ENCODE results near the gene TMPRSS3. TPM values are rescaled to one million over a fixed set of nuclear protein-coding genes. Genes with fewer than 3 reads are reported as not detected.

Gene TMPRSS3
- total RNA-seq, 3 donors from 2014 or later, result 9.2 to 27.2 TPM; not detected in 1

DNA sequence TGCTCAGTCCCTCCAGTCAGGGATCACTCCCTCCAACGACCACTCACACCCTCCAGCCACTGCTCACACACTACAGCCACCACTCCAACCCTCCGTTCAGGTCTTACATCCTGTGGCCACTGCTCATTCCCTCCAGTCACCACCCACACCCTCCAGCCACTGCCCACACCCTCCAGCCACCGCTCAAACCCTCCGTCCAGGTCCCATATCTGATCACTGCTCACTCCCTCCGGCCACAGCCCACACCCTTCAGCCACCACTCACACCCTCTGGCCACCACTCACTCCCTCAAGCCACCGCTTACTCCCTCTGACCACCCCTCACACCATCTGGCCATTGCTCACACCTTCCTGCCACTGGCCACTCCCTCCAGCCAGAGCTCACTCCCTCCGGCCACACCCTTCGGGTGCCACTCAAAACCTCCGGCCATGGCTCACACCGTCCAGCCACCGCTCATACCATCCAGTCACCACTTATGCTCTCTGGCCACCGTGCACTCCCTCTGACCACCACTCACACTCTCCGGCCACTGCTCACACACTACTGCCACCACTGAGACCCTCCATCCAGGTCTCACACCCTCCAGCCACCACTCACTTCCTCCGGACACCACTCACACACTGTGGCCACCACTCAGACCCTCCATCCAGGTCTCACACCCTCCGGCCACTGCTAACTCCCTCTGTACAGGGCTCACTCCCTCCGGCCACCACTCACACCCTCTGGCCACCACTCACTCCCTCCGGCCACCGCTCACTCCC lies 24.8 kb downstream of the TMPRSS3 start:
- peaks cover 0 to 1% of the 10 kb centered on the region in 2 donors for H3K27me3 ChIP-seq

DNA sequence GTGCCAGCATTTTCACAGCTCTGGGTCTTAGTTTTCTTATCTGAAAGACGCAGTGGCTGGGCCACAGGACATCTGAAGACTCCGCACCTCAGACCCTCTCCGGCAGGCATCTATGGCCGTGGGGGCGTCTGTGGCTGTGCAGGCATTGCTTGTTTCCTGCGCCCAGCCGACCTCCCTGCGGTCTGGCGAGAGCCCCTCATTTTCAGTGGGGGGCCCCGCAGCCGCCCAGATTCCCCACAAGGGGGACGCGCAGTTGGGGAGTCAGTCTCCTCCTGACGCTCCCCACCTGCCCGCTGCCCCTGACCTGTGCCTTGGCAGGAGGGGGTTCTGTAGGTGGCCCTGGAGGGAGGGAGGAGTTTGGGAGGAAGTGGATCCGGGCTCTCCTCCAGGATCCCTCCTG lies 26.0 kb downstream of the TMPRSS3 start:
- no peaks in the 10 kb centered on the region for H3K4me1 ChIP-seq
- DNase-seq (ENCODE audit: low spot score in 2 of 2), result no peak
- no peaks in the 10 kb centered on the region for H3K9me3 ChIP-seq
- peaks cover 0 to 3% of the 10 kb centered on the region in 2 donors for H3K27me3 ChIP-seq
- H3K27ac ChIP-seq, result no peak overlapping the region
- TF ChIP-seq, protein P1, sequence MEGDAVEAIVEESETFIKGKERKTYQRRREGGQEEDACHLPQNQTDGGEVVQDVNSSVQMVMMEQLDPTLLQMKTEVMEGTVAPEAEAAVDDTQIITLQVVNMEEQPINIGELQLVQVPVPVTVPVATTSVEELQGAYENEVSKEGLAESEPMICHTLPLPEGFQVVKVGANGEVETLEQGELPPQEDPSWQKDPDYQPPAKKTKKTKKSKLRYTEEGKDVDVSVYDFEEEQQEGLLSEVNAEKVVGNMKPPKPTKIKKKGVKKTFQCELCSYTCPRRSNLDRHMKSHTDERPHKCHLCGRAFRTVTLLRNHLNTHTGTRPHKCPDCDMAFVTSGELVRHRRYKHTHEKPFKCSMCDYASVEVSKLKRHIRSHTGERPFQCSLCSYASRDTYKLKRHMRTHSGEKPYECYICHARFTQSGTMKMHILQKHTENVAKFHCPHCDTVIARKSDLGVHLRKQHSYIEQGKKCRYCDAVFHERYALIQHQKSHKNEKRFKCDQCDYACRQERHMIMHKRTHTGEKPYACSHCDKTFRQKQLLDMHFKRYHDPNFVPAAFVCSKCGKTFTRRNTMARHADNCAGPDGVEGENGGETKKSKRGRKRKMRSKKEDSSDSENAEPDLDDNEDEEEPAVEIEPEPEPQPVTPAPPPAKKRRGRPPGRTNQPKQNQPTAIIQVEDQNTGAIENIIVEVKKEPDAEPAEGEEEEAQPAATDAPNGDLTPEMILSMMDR (IDR thresholded peaks at IDR 0.05), result no peak
- TF ChIP-seq POLR2A (IDR thresholded peaks at IDR 0.05), result no peak
- no peaks in the 10 kb centered on the region for H3K36me3 ChIP-seq
- intact Hi-C loops (cut with DNase I; ENCODE audit: low total_unique reads), result no loop called here
- H3K4me3 ChIP-seq, result no peak overlapping the region

More for the DNA sequence above, 24.8 kb downstream of the TMPRSS3 start:
- no peaks in the 10 kb centered on the region for H3K9me3 ChIP-seq
- no peaks in the 10 kb centered on the region for H3K36me3 ChIP-seq
- no peak for DNase-seq (ENCODE audit: low spot score in 2 of 2)
- TF ChIP-seq, protein P1 (IDR thresholded peaks at IDR 0.05), result no peak
- TF ChIP-seq POLR2A (IDR thresholded peaks at IDR 0.05), result no peak
- no peak for TF ChIP-seq POLR2AphosphoS5 (IDR thresholded peaks at IDR 0.05)
- H3K4me3 ChIP-seq, result no peak overlapping the region
- no peaks in the 10 kb centered on the region for H3K4me1 ChIP-seq
- intact Hi-C loops (cut with DNase I; ENCODE audit: low total_unique reads), result no loop called here
- no peak overlapping the region for H3K27ac ChIP-seq

DNA sequence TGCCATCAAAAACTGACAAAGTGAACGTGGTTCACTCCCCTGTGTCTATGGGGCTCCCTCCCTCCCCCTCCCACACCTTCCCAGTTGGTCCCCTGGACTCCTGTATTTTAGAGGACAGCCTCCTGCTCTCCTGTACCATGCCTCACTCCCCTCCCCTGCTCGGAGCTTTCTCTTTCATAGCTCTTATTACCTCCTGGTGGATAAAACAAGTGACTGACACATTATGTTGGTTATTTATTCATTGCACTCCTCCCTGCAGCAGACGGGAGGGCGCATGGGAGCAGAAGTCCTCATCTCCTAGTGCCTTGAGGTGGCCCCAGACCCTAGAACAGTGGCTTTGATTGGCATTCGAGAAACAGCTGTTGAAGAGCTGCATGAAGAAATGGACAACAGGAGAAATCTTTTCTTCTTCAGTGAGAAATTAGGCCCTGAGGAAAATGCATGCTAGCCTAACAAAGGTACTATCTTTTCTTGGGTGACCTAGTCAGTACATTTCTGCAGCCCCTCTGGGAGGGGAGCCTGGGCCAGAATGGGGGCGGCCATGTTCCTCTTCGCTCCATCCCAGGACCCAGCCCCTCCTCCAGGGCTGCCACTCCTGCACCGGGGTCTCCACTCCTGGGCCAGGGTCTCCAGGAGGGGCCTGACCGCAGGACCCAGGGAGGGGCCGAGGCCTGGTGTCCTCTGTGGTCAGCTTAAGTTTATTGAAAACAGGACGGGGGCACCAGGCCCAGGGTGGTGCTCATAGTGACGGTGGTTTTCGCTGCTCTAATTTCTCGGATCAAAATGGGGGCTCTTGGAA lies 28.3 kb downstream of the TMPRSS3 start:
- Histone ChIP-seq H3K9me3 (no peaks in the 10 kb centered on the region), H3K4me3 (no peak overlapping the region), H3K4me1 (no peaks in the 10 kb centered on the region), H3K27me3 (peaks cover 0 to 9% of the 10 kb centered on the region in 2 donors), H3K27ac (no peak overlapping the region), H3K36me3 (no peaks in the 10 kb centered on the region)
- no peak for DNase-seq (ENCODE audit: low spot score in 2 of 2)
- intact Hi-C loops (cut with DNase I; ENCODE audit: low total_unique reads), result loop anchor here (1.0 kb wide), 1 partner anchor 48 kb away; no protein-coding TSS in a partner anchor
- TF ChIP-seq POLR2A (IDR thresholded peaks at IDR 0.05), result no peak
- TF ChIP-seq, protein P1 (IDR thresholded peaks at IDR 0.05), result no peak
- TF ChIP-seq POLR2AphosphoS5 (IDR thresholded peaks at IDR 0.05), result no peak

DNA sequence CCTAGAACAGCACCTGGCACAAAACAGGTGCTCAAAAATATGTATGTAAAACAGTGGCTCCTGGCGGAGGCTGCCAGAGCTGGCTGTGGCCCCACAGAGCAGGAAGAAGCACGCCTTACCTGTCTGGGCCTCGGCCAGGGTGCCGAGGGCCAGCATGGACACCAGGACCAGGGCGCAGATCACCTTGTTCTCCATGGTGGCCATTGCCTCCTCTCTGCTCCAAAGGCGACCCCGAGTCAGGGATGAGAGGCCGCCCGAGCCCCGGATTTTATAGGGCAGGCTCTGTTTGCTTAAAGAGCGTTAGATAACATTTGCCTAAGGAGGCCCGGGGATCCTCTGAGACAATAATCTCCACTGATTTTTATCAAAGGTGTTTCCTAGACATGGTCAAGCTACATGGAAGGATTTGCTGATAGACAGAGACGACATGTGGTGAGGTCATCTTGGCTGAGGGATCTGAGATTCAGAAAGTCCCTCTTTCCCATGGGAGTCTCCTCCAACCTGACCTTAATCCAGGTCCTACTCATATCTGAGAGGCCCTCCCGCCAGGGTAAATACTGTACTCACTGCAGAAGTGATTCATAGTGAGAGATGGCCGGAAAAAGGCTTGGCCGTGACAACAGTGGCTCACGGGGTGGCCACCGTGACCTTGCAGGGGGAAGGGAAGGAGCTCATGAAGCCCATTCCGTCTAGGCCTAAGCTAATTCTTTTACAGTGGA lies 29.4 kb downstream of the TMPRSS3 start, which contains the start of gene TFF1:
Gene TFF1 (minus strand): TSS at position 244 of the 719 bp plus-strand sequence. CDS start 40 bp downstream, at position 204.
- no peak for DNase-seq (ENCODE audit: low spot score in 2 of 2)
- Histone ChIP-seq H3K9me3 (no peaks in the 10 kb centered on the region), H3K4me3 (no peak within 1 kb of the TSS), H3K27me3 (peaks cover 0 to 9% of the 10 kb centered on the region in 2 donors), H3K36me3 (no peaks in the 10 kb centered on the region), H3K27ac (no peak within 1 kb of the TSS), H3K4me1 (no peaks in the 10 kb centered on the region)
- intact Hi-C loops (cut with DNase I; ENCODE audit: low total_unique reads), result loop anchor here (1.0 kb wide), 1 partner anchor 49 kb away; no protein-coding TSS in a partner anchor
- TF ChIP-seq, protein P1 (IDR thresholded peaks at IDR 0.05), result no peak
- TF ChIP-seq POLR2AphosphoS5 (IDR thresholded peaks at IDR 0.05), result no peak
- TF ChIP-seq POLR2A (IDR thresholded peaks at IDR 0.05), result no peak
